Peyer's patch (tissue), 4 donors: ENCODE measurements around the gene PRELID1. TPM values are rescaled to one million over a fixed set of nuclear protein-coding genes. Genes with fewer than 3 reads are reported as not detected.

ENCODE experiments used
- DNase-seq, 3 donors: peaks; one replicate each; pipeline ENCODE4 v3.0.0-alpha.2; 2017 to 2019
- H3K27ac ChIP-seq, 4 donors: fragments of 200-600 bp; sonication (generic); one replicate each; pipeline ENCODE4 v1.5.1; 2016 to 2019
- H3K27me3 ChIP-seq, 2 donors: fragments of 200-600 bp; sonication (generic); one replicate each; pipeline ENCODE4 v1.5.1; 2019
- H3K36me3 ChIP-seq, 3 donors: fragments of 200-600 bp; sonication (generic); one replicate each; pipeline ENCODE4 v1.5.1; 2016 to 2019
- H3K4me1 ChIP-seq, 4 donors: fragments of 200-600 bp; sonication (generic); one replicate each; pipeline ENCODE4 v1.5.1; 2016 to 2019
- H3K4me3 ChIP-seq, 4 donors: fragments of 200-600 bp; sonication (generic); 1 replicate in 3 of 4; 2 replicates in 1 of 4; pipeline ENCODE4 v1.5.1; 2016 to 2019; ENCODE audit warnings: mild to moderate bottlenecking in 1 of 4
- H3K9me3 ChIP-seq, 4 donors: fragments of 200-600 bp; sonication (generic); one replicate each; pipeline ENCODE4 v1.5.1; 2016 to 2019; ENCODE audit warnings: mild to moderate bottlenecking in 1 of 4
- POLR2A ChIP-seq, 2 donors: fragments of 450-650 bp; IDR thresholded peaks; one replicate each; pipeline ENCODE4 v1.5.1; 2017; ENCODE audit warnings: antibody characterized with exemption in 2 of 2, mild to moderate bottlenecking in 2 of 2, moderate library complexity in 2 of 2
- total RNA-seq, 4 donors: library from RNA; depleted of rRNA; stranded (reverse); fragments of >200 nt; gene quantifications; one replicate each; pipeline ENCODE4 v1.1.0, GENCODE V29; 2016
- TF ChIP-seq, protein P1 (sequence below), 6 experiments: fragments of 450-650 bp in 4 of 6; fragments of 200-600 bp in 2 of 6; sonication (generic) in 1 of 6; IDR thresholded peaks; one replicate each; pipeline ENCODE4 v1.5.1; 2017 to 2019; ENCODE audit warnings: antibody characterized with exemption in 6 of 6, mild to moderate bottlenecking in 3 of 6, moderate library complexity in 1 of 6

The PRELID1 gene
- total RNA-seq, 4 donors from 2014 or later = 55.3 to 215 (median 132) TPM

GRCh38 chr5:177265395-177265794 is 38.2 kb upstream of the PRELID1 start:
- Histone ChIP-seq H3K27me3 (no peaks in the 10 kb centered on the region), H3K9me3 (no peaks in the 10 kb centered on the region), H3K27ac (no peak overlapping the region), H3K4me3 (no peak overlapping the region), H3K36me3 (peaks cover 0 to 78% (median 0%) of the 10 kb centered on the region in 3 donors), H3K4me1 (no peaks in the 10 kb centered on the region)
- no peak for TF ChIP-seq POLR2A (IDR thresholded peaks at IDR 0.05)
- TF ChIP-seq, protein P1, sequence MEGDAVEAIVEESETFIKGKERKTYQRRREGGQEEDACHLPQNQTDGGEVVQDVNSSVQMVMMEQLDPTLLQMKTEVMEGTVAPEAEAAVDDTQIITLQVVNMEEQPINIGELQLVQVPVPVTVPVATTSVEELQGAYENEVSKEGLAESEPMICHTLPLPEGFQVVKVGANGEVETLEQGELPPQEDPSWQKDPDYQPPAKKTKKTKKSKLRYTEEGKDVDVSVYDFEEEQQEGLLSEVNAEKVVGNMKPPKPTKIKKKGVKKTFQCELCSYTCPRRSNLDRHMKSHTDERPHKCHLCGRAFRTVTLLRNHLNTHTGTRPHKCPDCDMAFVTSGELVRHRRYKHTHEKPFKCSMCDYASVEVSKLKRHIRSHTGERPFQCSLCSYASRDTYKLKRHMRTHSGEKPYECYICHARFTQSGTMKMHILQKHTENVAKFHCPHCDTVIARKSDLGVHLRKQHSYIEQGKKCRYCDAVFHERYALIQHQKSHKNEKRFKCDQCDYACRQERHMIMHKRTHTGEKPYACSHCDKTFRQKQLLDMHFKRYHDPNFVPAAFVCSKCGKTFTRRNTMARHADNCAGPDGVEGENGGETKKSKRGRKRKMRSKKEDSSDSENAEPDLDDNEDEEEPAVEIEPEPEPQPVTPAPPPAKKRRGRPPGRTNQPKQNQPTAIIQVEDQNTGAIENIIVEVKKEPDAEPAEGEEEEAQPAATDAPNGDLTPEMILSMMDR (IDR thresholded peaks at IDR 0.05) = no peak
- DNase-seq = no peak

DNA sequence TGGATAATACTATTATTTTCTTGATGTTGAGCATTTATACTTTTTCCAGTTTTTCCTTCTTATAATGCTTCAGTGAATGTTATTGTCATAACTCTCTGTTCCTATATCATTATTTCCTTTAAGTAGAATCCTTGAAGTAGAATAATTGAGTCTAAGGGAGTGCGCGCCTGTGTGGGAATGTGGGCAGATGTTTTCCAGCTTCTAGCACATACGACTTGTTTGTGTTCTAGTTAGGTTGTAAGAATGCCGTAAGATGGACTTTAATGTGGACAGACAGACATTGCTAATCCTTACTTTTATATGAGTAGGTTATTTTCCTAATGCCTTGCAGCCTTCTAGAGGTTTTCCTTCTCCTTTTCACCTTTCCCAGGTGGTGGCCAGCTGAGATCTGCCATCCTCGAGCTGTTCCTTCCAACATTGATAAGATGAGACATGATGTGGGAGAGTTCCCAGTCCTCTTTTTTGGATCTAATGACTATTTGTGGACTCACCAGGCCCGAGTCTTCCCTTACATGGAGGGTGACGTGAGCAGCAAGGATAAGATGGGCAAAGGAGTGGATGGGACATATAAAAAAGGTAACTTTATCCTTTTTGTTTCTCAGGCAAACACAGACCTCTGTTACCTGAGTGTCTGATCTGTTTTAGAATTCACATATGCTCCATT is 34.2 kb upstream of the PRELID1 start:
- H3K27me3 ChIP-seq = no peaks in the 10 kb centered on the region
- DNase-seq = no peak
- H3K4me3 ChIP-seq = no peak overlapping the region
- H3K27ac ChIP-seq = no peak overlapping the region
- no peak for TF ChIP-seq POLR2A (IDR thresholded peaks at IDR 0.05)
- TF ChIP-seq, protein P1 (IDR thresholded peaks at IDR 0.05) = no peak
- H3K36me3 ChIP-seq = peaks cover 0 to 82% (median 0%) of the 10 kb centered on the region in 3 donors
- no peaks in the 10 kb centered on the region for H3K9me3 ChIP-seq
- no peaks in the 10 kb centered on the region for H3K4me1 ChIP-seq

DNA sequence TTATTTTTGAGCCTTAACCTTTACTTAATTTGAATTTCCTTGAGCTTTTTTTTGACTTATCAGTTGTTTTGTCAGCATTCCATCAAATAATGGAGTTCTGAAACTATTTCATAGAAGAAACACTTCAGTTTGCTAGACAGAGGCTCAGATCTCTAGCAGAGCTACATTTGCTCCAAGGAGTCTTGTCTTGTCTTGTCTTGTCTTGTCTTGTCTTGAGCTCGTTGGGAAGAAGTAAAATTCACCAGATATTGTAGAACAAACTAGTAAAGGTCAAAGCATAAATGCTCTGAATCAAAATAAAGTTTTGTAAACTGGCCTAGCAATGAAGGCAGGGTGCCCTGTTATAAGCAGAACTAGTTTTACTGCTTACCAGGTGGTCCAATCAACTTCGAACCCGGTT is 33.6 kb upstream of the PRELID1 start:
- H3K36me3 ChIP-seq = peaks cover 0 to 86% (median 0%) of the 10 kb centered on the region in 3 donors

DNA sequence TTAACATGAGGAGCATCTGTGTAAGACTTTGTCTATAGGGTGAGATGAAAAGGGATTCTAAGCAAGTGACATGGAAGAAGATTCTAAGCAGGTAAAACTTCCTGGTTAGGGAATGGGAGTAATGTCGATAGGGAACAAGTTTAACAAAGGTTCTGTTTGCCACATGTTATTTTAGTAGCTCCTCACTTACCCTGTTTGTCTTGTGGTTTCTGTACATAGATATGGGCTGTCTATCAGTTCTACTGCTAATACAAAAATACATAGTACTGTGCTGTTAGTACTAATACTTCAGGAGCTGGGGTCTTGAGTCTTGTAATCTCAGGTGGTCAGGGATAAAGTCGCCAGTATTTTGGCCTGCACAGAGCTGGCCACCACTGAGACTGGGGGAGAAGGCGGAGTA is 32.9 kb upstream of the PRELID1 start:
- H3K9me3 ChIP-seq = no peaks in the 10 kb centered on the region
- no peak for TF ChIP-seq POLR2A (IDR thresholded peaks at IDR 0.05)
- TF ChIP-seq, protein P1 (IDR thresholded peaks at IDR 0.05) = no peak
- H3K36me3 ChIP-seq = peaks cover 0 to 85% (median 0%) of the 10 kb centered on the region in 3 donors
- H3K4me1 ChIP-seq = no peaks in the 10 kb centered on the region
- H3K27ac ChIP-seq = no peak overlapping the region
- no peak for DNase-seq
- no peak overlapping the region for H3K4me3 ChIP-seq
- H3K27me3 ChIP-seq = no peaks in the 10 kb centered on the region

More for the DNA sequence above, 33.6 kb upstream of the PRELID1 start:
- H3K4me3 ChIP-seq = no peak overlapping the region
- TF ChIP-seq, protein P1 (IDR thresholded peaks at IDR 0.05) = no peak
- no peak for DNase-seq
- H3K4me1 ChIP-seq = no peaks in the 10 kb centered on the region
- H3K27me3 ChIP-seq = no peaks in the 10 kb centered on the region
- H3K27ac ChIP-seq = no peak overlapping the region
- no peaks in the 10 kb centered on the region for H3K9me3 ChIP-seq

DNA sequence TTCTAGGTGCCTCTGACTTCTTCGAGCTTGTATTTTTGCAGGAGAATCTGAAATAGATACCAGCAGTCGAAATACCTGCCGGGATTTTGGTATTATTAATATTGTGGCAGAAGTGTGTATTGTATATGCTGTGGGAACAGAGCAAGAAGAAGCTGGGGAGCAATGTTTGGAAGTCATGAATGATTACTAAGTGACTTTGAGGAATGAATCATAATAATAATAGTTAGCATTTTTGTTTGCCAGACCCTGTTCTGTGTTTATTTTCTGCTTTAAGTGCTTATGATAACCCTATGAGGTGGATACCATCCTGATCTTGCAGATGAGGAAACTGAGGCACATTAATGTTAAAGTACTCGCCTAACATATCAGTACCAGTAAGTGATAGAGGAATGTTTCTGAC is 32.5 kb upstream of the PRELID1 start:
- TF ChIP-seq POLR2A (IDR thresholded peaks at IDR 0.05) = no peak
- TF ChIP-seq, protein P1 (IDR thresholded peaks at IDR 0.05) = no peak
- H3K4me1 ChIP-seq = no peaks in the 10 kb centered on the region
- peaks cover 0 to 85% (median 0%) of the 10 kb centered on the region in 3 donors for H3K36me3 ChIP-seq
- no peaks in the 10 kb centered on the region for H3K9me3 ChIP-seq
- H3K4me3 ChIP-seq = no peak overlapping the region
- H3K27ac ChIP-seq = no peak overlapping the region
- DNase-seq = no peak
- H3K27me3 ChIP-seq = no peaks in the 10 kb centered on the region
